PC-9 (cell line): ENCODE results near the gene KDM3B. TPM values are rescaled to one million over a fixed set of nuclear protein-coding genes. Genes with fewer than 3 reads are reported as not detected.

Source experiments
- BruUV-seq: library from RNA; stranded (reverse); fragments of 400-500 nt; replicated peaks from 2 replicates; lab custom pipeline; 2021; lab: Mats Ljungman, UMichigan
- CTCF ChIA-PET: fragments of 300-600 bp; sonication (Branson Sonifier 250); formaldehyde crosslinking; loops from one replicate; lab custom pipeline; 2022; ENCODE audit warnings: antibody characterized with exemption; lab: Charles Lee
- POLR2A ChIA-PET: fragments of 300-600 bp; sonication (Branson Sonifier 250); formaldehyde crosslinking; loops from one replicate; lab custom pipeline; 2022; ENCODE audit warnings: antibody characterized with exemption; ENCODE audit not compliant: unreplicated experiment; lab: Charles Lee
- DNase-seq, 2 experiments: peaks; one replicate each; pipeline versions ENCODE4 v3.0.0 to v3.0.0-alpha.2; 2015 to 2022; ENCODE audit warnings: mixed read lengths in 1 of 2
- H2AFZ ChIP-seq: fragments of 200-600 bp; sonication (generic); 2 replicates; pipeline ENCODE4 v1.8.1; 2017; ENCODE audit warnings: antibody characterized with exemption
- H3F3A ChIP-seq: fragments of 200-600 bp; sonication (generic); 2 replicates; pipeline ENCODE4 v1.8.1; 2017; ENCODE audit warnings: antibody characterized with exemption, mild to moderate bottlenecking, low read depth; ENCODE audit not compliant: insufficient read depth
- H3K27ac ChIP-seq: fragments of 200-600 bp; sonication (generic); 2 replicates; pipeline ENCODE4 v1.6.1; 2016; ENCODE audit warnings: mixed run types
- H3K27me3 ChIP-seq: fragments of 200-600 bp; sonication (generic); 2 replicates; pipeline ENCODE4 v1.6.1; 2016; ENCODE audit warnings: low read depth, mixed run types; ENCODE audit not compliant: insufficient read depth
- H3K36me3 ChIP-seq: fragments of 200-600 bp; sonication (generic); 2 replicates; pipeline ENCODE4 v1.6.1; 2016; ENCODE audit warnings: low read depth, mixed run types
- H3K4me1 ChIP-seq: fragments of 200-600 bp; sonication (generic); replicated peaks from 2 replicates; pipeline ENCODE4 v1.6.1; 2016; ENCODE audit warnings: mixed run types; ENCODE audit not compliant: insufficient read depth
- H3K4me2 ChIP-seq: fragments of 200-600 bp; sonication (generic); 2 replicates; pipeline ENCODE4 v1.6.1; 2017; ENCODE audit warnings: mixed run types
- H3K4me3 ChIP-seq: fragments of 200-600 bp; sonication (generic); 2 replicates; pipeline ENCODE4 v1.6.1; 2016; ENCODE audit warnings: mixed run types
- H3K79me2 ChIP-seq: fragments of 200-600 bp; sonication (generic); 2 replicates; pipeline ENCODE4 v1.6.1; 2017; ENCODE audit warnings: low read depth, mixed run types
- H3K9me2 ChIP-seq: fragments of 200-600 bp; sonication (generic); 2 replicates; pipeline ENCODE4 v1.8.1; 2017; ENCODE audit warnings: mild to moderate bottlenecking; ENCODE audit not compliant: insufficient read depth
- H3K9me3 ChIP-seq: fragments of 200-600 bp; sonication (generic); 2 replicates; pipeline ENCODE4 v1.8.1; 2016; ENCODE audit warnings: low read depth; ENCODE audit not compliant: insufficient read depth
- H4K20me1 ChIP-seq: fragments of 200-600 bp; sonication (generic); 2 replicates; pipeline ENCODE4 v1.8.1; 2017; ENCODE audit not compliant: insufficient read depth
- EZH2 ChIP-seq: fragments of 200-600 bp; sonication (generic); IDR thresholded peaks from 2 replicates; pipeline ENCODE4 v1.8.0; 2017; ENCODE audit warnings: antibody characterized with exemption, low read depth
- intact Hi-C: fragments of 100-400 bp; cut with micrococcal nuclease; formaldehyde crosslinking; loops from one replicate; pipeline ENCODE4 v1.10.0; 2022; ENCODE audit not compliant: unreplicated experiment
- total RNA-seq: library from RNA; stranded (reverse); gene quantifications from 2 replicates; pipeline ENCODE4 v1.2.3, GENCODE V29; 2021
- TF ChIP-seq, protein P1 (sequence below): fragments of 200-600 bp; sonication (generic); conservative IDR thresholded peaks from 2 replicates; pipeline ENCODE4 v1.6.1; 2017; ENCODE audit warnings: mixed run types, antibody characterized with exemption, mild to moderate bottlenecking, moderate library complexity

Gene KDM3B
- total RNA-seq, 1 experiment from 2014 or later, result 76.7 TPM

DNA sequence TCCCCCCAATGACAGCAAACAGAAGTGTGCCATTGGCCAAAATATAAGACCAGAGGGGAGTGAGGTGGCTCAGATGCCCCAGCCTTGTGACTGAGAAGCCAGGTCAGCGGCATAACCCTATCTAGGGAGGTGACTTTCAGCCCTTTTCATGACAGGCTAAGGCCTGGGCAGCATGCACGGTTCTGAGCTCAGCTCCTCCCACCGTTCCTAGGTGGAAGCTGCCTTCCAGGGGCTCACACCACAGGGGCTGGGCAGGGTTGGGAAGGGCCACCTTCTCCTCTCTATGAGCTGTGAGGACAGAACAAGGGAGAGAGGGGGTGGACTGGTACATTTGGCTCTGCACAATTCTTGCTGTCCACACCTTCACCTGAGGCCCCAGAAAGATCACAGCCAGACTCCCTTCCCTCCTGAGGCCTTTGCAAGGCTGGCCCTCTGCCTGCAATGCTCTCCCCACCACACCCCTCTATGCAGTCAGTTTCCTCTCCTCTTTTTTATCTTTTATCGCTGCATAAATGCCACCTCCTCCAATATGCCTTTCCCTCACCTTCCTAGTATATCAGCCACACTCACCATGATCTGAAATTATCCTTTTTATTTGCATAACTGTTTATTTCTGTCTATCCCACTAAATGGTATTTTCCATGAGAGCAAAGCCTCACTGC, 107.7 kb downstream of the KDM3B start:
- no peaks in the 10 kb centered on the region for H3K9me2 ChIP-seq
- H4K20me1 ChIP-seq, result no peaks in the 10 kb centered on the region
- H3F3A ChIP-seq, result peaks cover 4% of the 10 kb centered on the region; the same call in 1 of the 2 replicates
- H3K4me2 ChIP-seq, result no peak overlapping the region
- H3K9me3 ChIP-seq, result no peaks in the 10 kb centered on the region
- no peaks in the 10 kb centered on the region for H3K79me2 ChIP-seq
- H3K27ac ChIP-seq, result no peak overlapping the region
- H3K4me1 ChIP-seq, result peaks cover 6% of the 10 kb centered on the region
- 0 out of 2 replicates have a peak, but pooled peaks cover 8% of the 10 kb centered on the region for H3K27me3 ChIP-seq
- intact Hi-C loops, result no loop called here
- POLR2A ChIA-PET, result no interaction called here
- H3K4me3 ChIP-seq, result no peak overlapping the region
- DNase-seq, result no peak
- TF ChIP-seq, protein P1, sequence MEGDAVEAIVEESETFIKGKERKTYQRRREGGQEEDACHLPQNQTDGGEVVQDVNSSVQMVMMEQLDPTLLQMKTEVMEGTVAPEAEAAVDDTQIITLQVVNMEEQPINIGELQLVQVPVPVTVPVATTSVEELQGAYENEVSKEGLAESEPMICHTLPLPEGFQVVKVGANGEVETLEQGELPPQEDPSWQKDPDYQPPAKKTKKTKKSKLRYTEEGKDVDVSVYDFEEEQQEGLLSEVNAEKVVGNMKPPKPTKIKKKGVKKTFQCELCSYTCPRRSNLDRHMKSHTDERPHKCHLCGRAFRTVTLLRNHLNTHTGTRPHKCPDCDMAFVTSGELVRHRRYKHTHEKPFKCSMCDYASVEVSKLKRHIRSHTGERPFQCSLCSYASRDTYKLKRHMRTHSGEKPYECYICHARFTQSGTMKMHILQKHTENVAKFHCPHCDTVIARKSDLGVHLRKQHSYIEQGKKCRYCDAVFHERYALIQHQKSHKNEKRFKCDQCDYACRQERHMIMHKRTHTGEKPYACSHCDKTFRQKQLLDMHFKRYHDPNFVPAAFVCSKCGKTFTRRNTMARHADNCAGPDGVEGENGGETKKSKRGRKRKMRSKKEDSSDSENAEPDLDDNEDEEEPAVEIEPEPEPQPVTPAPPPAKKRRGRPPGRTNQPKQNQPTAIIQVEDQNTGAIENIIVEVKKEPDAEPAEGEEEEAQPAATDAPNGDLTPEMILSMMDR, result no peak
- CTCF ChIA-PET, result interaction anchor here (0.6 to 0.7 kb wide), 2 partner anchors 11 to 1417 kb away, joined by 3 to 4 read pairs; no protein-coding TSS in a partner anchor
- BruUV-seq, result no TSS peak
- H2AFZ ChIP-seq, result no peak overlapping the region
- no peaks in the 10 kb centered on the region for H3K36me3 ChIP-seq

DNA sequence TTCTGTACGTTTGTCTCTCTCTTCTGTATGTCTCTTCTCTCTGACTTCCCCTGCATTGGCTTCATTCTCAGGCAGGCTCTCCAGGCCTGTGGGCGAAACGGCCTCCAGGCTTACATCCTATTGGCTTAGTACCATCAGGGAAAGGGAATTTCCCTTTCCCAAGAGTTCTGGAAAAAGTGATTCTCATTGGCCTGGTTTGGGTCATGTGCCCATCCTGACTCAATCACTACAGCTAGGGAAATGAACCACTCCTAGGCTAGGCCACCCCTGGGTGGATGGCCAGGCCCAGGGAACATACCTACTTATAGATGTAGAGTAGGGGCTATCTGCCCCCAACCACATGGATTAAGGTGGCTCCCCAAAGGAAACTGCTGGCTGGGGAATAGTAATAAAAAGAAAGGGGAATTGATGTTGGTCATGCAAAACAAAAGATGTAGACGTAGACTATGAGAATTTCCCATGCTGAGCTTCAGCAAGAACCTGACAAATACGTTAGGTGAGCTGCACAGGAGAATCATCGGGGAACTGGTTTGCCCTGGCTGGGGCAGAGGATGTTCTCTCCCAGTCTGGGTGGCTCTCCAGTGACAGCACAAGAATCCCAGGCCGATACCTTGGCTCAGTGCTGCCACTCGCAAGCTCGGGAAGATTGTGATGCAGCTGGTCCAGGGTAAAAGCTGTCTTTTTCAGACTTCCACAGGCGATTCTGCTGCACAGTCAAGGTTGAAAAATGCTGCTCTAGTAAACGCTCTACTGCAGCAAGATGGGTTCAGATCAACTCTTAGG, 109.0 kb downstream of the KDM3B start:
- Histone ChIP-seq H4K20me1 (peaks cover 8% of the 10 kb centered on the region; the same call in 1 of the 2 replicates), H3K79me2 (no peaks in the 10 kb centered on the region), H3F3A (peaks cover 4% of the 10 kb centered on the region; the same call in 1 of the 2 replicates), H3K36me3 (no peaks in the 10 kb centered on the region), H3K4me1 (peaks cover 6% of the 10 kb centered on the region), H3K4me2 (no peak overlapping the region), H3K9me3 (no peaks in the 10 kb centered on the region), H3K27me3 (no peaks in the 10 kb centered on the region), H2AFZ (no peak overlapping the region), H3K9me2 (no peaks in the 10 kb centered on the region), H3K27ac (no peak overlapping the region), H3K4me3 (no peak overlapping the region)
- CTCF ChIA-PET, result interaction anchor here (0.7 kb wide), 1 partner anchor 1254 kb away, joined by 3 read pairs; no protein-coding TSS in a partner anchor
- POLR2A ChIA-PET, result interaction anchor here (0.6 kb wide), 1 partner anchor 10 kb away, joined by 3 read pairs; no protein-coding TSS in a partner anchor
- TF ChIP-seq EZH2, result no peak
- TF ChIP-seq, protein P1, result no peak
- BruUV-seq, result no TSS peak
- DNase-seq, result no peak
- intact Hi-C loops, result no loop called here

- no peak for TF ChIP-seq EZH2
- TF ChIP-seq, protein P1, result no peak
- ChIA-PET POLR2A (interaction anchor here (0.5 to 0.7 kb wide), 4 partner anchors 35 to 391 kb away, joined by 3 to 8 read pairs (median 4); no protein-coding TSS in a partner anchor), CTCF (interaction anchor here (2.1 kb wide), 1 partner anchor 39 kb away, joined by 6 read pairs; no protein-coding TSS in a partner anchor)
- peak overlapping the region; percentile 79 for H2AFZ ChIP-seq
- DNase-seq, result no peak
- H3K36me3 ChIP-seq, result no peaks in the 10 kb centered on the region
- peaks cover 18% of the 10 kb centered on the region for H4K20me1 ChIP-seq
- peak overlapping the region; percentile 80 for H3K4me3 ChIP-seq
- H3K79me2 ChIP-seq, result no peaks in the 10 kb centered on the region
- H3K9me2 ChIP-seq, result no peaks in the 10 kb centered on the region
- no peaks in the 10 kb centered on the region for H3K27me3 ChIP-seq
- no peaks in the 10 kb centered on the region for H3K9me3 ChIP-seq
- intact Hi-C loops, result loop anchor here (1.0 kb wide), 2 partner anchors 40 to 112 kb away; partner anchors contain the start of gene HSPA9
- H3K4me2 ChIP-seq, result peak overlapping the region; percentile 97
- peaks cover 4% of the 10 kb centered on the region; the same call in 1 of the 2 replicates for H3F3A ChIP-seq
- peak overlapping the region; percentile 81 for H3K27ac ChIP-seq
- no TSS peak for BruUV-seq
- peaks cover 6% of the 10 kb centered on the region for H3K4me1 ChIP-seq
These were observed 111.0 kb downstream of the KDM3B start for GRCh38 chr5:138463419-138464007.
